Glomerular visceral epithelial cell (primary cell): ENCODE results near the gene PLIN4.
"Not testable (repeated sequence)": the region's sequence is repeated elsewhere in the genome, so short reads cannot be mapped to it uniquely, and the experiment has no call there.

Source experiments
- DNase-seq: peaks from one replicate; pipeline ENCODE4 v3.0.0-alpha.2; 2016; ENCODE audit errors: extremely low spot score

The PLIN4 gene

GRCh38 chr19:4548238-4548584 lies 29.9 kb upstream of the PLIN4 start:
- DNase-seq, result no peak

- no peak for DNase-seq
Observed at GRCh38 chr19:4547303-4548237, 29.3 kb upstream of the PLIN4 start.

DNA sequence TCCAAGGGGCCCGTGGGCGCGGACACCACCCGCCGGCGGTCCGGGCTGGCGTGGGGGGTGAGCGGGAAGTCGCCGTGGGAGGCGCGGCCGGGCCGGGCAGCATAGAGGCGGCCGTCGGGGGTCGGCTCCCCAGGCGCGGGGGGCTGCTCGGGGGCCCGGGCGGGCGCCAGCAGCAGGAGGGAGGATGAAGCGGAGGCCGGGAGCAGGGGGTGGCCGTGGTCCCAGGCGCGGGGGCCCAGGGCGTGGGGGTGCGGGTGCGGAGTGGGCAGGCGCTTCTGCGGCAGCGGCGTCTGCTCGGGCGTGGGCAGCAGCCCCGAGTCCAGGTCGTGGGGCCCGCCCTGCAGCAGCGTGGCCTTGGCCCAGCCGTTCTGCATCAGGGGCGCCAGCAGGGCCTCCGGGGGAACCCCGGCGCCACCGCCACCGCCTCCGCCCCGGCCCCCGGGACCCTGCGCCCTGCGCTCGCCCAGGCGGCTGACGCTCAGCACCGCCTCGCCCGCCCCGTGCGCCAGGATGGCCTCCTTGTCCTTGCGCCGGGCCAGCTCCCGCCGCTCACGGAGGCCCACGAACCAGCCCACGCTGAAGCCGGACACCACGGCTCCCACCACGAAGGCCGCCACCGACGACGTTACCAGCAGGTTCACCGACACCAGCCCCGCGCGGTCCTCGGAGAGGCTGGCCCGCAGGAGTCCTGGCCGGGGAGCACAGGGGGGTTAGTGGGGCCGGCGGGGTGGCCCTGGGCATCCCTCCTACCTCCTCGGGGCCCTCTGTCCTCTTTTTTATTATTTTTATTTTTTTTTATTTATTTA lies 25.8 kb upstream of the PLIN4 start:
- no peak for DNase-seq

DNA sequence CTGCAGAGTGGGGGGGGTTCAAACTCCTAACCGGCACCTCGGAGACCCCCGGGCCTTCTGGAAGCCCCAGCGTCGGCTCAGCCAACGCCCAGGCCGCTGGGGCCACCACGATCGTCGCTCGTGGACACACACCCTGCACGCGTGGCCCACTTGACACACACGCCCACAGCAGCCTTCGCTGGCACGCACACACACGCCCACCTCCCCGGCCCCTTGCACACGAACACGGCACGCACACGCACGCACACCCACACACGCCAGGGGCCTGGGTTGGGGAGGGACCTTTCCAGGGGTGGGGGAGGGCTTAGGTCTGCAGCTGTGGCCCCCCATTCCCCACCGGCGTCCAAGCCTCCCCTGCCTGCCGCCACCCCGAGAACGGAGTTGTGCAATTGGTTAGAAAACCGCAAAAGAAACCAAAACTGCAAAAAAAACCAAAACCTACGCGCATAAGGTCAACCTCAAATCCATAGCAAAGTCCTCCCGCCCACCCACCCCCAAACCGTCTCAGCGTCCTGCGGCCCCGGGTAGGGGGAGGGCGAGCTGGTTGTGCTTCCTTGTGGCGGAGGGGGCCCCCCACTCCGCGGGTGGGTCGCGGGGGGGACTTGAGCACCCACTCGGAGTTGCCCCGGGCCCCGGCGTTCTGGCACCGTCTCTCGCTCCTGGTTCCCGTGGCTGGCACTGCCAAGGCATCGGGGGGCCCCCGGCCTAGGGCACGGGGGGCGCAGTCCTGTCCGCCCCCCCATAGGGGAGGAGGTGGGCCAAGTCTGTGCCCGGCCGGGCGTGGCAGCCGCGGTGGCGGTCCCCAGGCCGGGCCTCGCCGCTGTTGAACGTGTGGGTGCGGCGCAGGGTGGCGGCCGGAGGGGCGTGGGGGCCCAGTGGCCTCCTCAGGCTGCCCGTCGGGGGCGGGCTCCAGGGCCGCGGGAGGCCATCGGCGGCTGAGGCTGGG lies 24.9 kb upstream of the PLIN4 start:
- DNase-seq, result no peak

- DNase-seq, result not testable (repeated sequence)
Observed at GRCh38 chr19:4541806-4542145, 23.5 kb upstream of the PLIN4 start.

DNA sequence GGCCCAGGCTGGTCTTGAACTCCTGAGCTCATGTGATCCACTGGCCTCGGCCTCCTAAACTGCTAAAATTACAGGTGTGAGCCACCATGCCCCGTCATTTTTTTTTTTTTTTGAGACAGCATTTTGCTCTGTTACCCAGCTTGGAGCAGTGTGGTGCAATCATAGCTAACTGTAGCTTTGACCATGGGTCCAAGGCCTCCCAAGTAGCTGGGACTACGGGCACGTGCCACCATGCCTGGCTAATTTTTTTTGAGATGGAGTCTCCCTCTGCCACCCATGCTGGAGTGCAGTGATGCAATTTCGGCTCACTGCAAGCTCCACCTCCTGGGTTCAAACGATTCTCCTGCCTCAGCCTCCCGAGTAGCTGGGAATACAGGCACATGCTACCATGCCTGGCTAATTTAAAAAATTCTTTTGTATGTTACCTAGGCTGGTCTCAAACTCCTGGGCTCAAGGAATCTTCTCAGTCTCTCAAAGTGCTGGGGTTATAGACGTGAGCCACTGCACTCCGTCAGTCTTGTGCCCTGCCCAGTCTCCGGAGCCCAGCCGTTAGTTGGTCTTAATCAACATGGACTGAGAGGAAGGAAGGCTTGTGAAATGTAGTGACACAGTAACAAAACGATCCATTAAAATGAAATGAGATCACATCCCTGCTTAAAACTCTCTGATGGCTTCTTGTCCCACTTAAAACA lies 23.0 kb upstream of the PLIN4 start:
- no peak for DNase-seq

DNA sequence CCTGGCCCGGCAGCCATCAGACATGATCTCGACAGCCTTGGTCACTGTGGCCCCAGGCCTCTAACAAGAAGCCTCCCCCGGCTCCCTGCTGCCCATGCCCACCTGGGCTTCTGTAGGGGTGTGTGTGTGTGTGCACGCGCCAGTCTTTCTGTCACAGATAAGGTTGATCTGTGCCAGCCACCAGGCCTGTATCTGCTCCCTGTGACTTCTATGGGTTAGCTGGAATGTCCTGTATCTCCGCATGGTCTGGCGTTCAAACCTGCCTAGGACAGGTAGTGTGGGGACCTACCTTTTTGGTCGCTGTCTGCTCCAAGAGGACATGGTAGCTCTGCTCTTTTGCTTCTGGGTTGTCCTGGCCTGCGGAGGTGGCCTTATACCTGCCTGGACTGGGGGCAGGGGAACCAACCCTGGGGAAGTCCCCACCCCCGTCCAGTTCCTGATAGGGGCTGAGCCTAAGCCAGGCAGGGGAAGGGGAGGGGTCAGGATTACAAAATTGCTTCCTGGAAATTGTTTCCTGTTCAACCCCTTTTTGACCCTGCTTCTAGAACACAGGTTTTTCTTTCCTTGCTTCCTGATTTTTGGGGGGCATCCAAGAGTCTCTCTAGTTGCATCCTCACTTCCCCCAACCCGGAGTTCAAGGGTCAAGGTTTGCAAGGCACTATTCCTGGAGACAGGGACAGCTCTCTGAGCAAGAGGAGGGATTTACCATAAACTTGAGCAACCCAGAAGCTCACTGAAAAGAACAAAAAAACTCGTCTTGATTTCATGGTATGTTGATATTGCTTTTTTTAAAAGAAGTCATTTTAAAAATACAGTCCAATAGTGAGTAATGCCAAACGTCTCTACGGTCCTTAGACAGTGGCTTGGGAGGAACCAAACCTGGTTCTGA lies 21.7 kb upstream of the PLIN4 start, which contains the start of gene LRG1:
Gene LRG1, minus strand, starts transcription at position 344 of the 889 bp plus-strand sequence. Its CDS starts 23 bp downstream, at position 321.
- no peak for DNase-seq

DNA sequence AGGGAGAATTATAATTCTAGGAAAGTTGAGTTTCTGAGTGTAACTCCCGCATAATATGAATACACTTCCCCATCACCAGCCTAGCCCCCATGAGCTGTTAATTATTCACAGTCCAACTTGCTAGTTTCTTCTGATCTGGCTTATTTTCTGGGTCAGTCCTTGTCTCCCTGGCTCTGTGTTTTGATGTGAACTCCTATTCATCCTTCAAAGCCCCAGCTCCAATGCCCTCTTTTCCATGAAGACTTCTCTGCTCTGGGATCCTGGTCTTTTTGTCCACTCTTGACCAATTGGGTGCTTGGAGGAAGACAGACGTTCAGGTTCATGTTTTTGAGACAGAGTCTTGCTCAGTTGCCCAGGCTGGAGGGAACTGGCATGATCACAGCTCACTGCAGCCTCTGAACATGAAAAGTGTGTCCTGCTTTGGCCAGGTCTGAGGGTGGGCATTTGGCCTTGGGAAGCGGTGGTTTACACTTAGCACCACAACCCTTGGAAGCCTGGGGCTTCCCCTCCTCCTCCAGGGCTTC lies 20.9 kb upstream of the PLIN4 start:
- DNase-seq, result no peak

- DNase-seq, result no peak
Observed at GRCh38 chr19:4538601-4538954, 20.3 kb upstream of the PLIN4 start.

DNA sequence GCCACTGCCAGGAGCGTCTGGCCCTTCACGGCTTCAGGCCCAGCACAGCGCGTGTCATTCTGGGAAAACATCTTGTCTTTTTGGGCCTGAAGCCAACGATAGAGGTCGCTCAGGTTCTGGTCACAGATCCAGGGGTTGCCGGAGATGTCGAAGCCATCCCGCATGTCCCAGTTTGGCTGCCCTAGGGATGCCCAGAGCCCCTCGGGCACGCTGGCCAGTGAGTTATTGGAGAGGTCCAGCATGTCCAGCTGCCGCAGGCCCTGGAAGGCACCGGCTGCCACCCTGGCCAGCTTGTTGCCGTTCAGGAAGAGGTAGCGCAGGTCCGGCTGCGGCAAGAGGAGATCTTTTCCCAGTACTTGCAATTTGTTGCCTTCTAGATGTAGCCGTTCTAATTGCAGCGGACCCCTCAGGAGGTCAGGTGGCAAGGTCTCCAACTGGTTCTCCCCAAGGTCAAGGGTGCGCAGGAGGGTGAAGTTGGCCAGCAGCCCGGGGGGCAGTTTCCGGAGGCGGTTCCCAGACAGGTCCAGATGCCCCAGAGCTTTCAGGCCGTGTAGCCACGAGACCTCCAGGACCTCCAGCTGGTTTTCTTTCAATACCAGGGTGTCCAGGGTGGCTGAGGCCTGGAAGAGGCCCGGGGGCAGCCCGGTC lies 19.8 kb upstream of the PLIN4 start:
- no peak for DNase-seq

DNA sequence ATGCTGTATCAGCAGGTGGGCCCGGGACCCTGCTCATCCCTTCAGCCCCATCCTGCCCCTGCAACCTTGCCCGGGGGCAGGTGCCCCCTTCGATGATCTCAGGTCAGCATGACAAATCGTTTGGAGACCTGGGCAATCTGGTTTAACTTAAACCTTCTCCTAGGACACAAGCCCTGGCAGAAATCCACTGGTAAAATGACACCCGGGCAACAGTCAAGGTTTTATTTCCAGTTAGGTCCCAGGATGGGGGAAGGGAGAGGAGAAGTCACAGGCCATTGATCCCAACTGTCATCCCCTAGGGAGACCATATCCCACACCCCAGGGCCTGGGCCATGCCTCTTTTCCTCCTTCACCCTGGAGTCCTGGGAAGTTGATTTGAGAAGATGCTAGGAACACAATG lies 18.5 kb upstream of the PLIN4 start:
- DNase-seq, result no peak

- DNase-seq, result peak; percentile 61
Observed at GRCh38 chr19:4534836-4535658, 16.8 kb upstream of the PLIN4 start, which contains the start of gene PLIN5. PLIN5 (minus strand) TSS chr19:4535224; CDS start chr19:4534074, 1,150 bp downstream.

GRCh38 chr19:4533835-4534424 lies 15.6 kb upstream of the PLIN4 start:
- no peak for DNase-seq

GRCh38 chr19:4533334-4533733 lies 15.0 kb upstream of the PLIN4 start:
- DNase-seq, result no peak

GRCh38 chr19:4531562-4532165 lies 13.4 kb upstream of the PLIN4 start:
- DNase-seq, result no peak

- DNase-seq, result no peak
Observed at GRCh38 chr19:4529924-4530522, 11.7 kb upstream of the PLIN4 start.

DNA sequence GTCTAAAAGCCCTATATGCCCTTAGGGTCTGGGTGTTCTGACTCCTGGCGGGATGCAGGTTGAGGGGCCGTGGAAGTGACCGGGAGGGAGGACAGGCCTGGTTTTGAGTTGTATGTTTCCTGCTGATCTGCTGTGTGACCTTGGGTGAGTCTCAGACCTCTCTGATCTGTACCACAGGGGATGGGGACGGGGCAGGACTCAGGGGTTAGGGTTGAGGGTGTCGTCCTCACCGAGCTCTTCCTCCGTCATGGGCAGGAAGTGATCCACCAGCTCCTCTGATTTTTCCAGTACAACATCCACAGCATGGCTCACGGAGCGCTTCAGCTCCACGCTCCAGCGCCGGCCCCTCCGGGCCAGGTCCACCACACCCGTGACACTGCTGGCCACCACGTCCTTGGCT lies 10.6 kb upstream of the PLIN4 start:
- no peak for DNase-seq
